ENCODE data around the gene TRIM38.
"Not testable (repeated sequence)": the region's sequence is repeated elsewhere in the genome, so short reads cannot be mapped to it uniquely, and the experiment has no call there.

Gene TRIM38

GRCh38 chr6:26009817-26010216, 47.2 kb downstream of the TRIM38 start:
- Mint-ChIP-seq H3K27me3 (no peaks in the 10 kb centered on the region), H3K27ac (no peak overlapping the region), H3K4me3 (no peak overlapping the region), H3K36me3 (ENCODE audit: insufficient read depth) (no peaks in the 10 kb centered on the region), H3K4me1 (ENCODE audit: low read depth in 2 of 2) (no peaks in the 10 kb centered on the region), H3K9me3 (no peaks in the 10 kb centered on the region)
- DNase-seq (no peak), ATAC-seq (replicated peaks) (no peak)

- H3K4me3 Mint-ChIP-seq = no peak overlapping the region
- H3K27ac Mint-ChIP-seq = no peak overlapping the region
- no peaks in the 10 kb centered on the region for H3K27me3 Mint-ChIP-seq
- H3K9me3 Mint-ChIP-seq = no peaks in the 10 kb centered on the region
- ATAC-seq (replicated peaks) (no peak), DNase-seq (no peak)
- H3K36me3 Mint-ChIP-seq (ENCODE audit: insufficient read depth) = peaks cover 2% of the 10 kb centered on the region
- no peaks in the 10 kb centered on the region for H3K4me1 Mint-ChIP-seq (ENCODE audit: low read depth in 2 of 2)
Observed at GRCh38 chr6:26012061-26012460, 49.5 kb downstream of the TRIM38 start.

GRCh38 chr6:26014386-26014785, 51.8 kb downstream of the TRIM38 start:
- H3K4me1 Mint-ChIP-seq (ENCODE audit: low read depth in 2 of 2) = not testable (repeated sequence)

GRCh38 chr6:26016245-26016962, 53.8 kb downstream of the TRIM38 start:
- no peaks in the 10 kb centered on the region for H3K27me3 Mint-ChIP-seq
- H3K4me1 Mint-ChIP-seq (ENCODE audit: low read depth in 2 of 2) = peaks cover 5 to 11% of the 10 kb centered on the region in 2 donors
- peaks cover 29% of the 10 kb centered on the region for H3K36me3 Mint-ChIP-seq (ENCODE audit: insufficient read depth)
- ATAC-seq (replicated peaks) = no peak
- no peak overlapping the region for H3K4me3 Mint-ChIP-seq
- no peaks in the 10 kb centered on the region for H3K9me3 Mint-ChIP-seq
- no peak overlapping the region for H3K27ac Mint-ChIP-seq
- DNase-seq = no peak

More at GRCh38 chr6:26014386-26014785, 51.8 kb downstream of the TRIM38 start:
- not testable (repeated sequence) for H3K9me3 Mint-ChIP-seq; H3K27me3 Mint-ChIP-seq; H3K4me3 Mint-ChIP-seq; H3K36me3 Mint-ChIP-seq (ENCODE audit: insufficient read depth); H3K27ac Mint-ChIP-seq; DNase-seq; ATAC-seq (replicated peaks)

DNA sequence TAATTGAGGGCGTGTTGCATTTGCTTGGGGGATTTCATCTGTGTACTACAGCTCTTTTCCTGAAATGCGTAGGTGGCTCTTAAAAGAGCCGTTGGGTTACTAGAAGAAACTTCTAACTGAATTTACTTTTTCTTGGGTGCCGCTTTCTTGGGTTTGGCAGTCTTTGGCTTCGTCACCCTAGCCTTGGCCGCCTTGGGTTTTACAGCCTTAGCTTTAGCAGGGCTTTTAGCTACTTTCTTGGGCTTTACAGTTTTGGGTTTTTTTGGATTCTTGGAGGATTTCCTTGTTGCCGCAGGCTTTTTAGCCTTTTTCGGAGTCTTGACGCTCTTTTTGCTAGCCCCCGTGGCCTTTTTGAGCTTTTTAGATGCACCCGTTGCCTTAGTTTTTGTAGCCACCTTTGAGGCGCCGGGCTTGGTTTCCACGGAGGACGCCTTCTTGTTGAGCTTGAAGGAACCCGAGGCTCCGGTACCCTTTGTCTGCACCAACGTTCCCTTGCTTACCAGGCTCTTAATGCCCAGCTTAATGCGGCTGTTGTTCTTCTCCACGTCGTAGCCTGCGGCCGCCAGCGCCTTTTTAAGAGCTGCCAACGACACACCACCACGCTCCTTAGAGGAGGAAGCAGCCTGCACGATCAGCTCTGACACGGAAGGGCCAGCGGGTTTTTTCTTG, 54.5 kb downstream of the TRIM38 start:
- Mint-ChIP-seq H3K27ac (peak overlapping the region; percentile 35 to 49), H3K27me3 (no peaks in the 10 kb centered on the region), H3K4me1 (ENCODE audit: low read depth in 2 of 2) (peaks cover 12 to 18% of the 10 kb centered on the region in 2 donors), H3K9me3 (no peaks in the 10 kb centered on the region), H3K36me3 (ENCODE audit: insufficient read depth) (peaks cover 36% of the 10 kb centered on the region), H3K4me3 (peak overlapping the region; percentile 53 to 73)
- DNase-seq (no peak), ATAC-seq (replicated peaks) (no peak)

DNA sequence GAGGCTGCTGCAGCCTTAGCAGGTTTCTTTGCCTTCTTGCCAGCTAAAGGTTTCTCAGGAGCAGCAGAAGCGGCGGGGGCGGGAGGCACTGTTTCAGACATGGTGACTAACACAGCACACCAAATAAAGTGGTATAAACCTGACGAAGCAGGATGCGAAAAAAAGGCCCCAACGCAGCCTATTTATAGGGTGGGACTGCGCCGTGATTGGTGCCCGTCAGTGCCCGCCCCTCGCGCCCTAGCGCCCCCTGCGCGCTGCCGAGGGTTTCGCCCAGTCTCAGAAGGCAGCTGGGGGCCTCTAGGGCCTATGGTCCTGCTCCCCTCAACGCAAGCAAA, 55.0 kb downstream of the TRIM38 start:
- Mint-ChIP-seq H3K36me3 (ENCODE audit: insufficient read depth) (peaks cover 39% of the 10 kb centered on the region), H3K4me3 (peak overlapping the region; percentile 53 to 73), H3K27ac (peak overlapping the region; percentile 35 to 49), H3K27me3 (no peaks in the 10 kb centered on the region), H3K4me1 (ENCODE audit: low read depth in 2 of 2) (peaks cover 16 to 19% of the 10 kb centered on the region in 2 donors), H3K9me3 (no peaks in the 10 kb centered on the region)
- DNase-seq = peak; percentile 29 to 43 (median 37)
- no peak for ATAC-seq (replicated peaks)

- peak overlapping the region; percentile 88 to 89 for H3K4me3 Mint-ChIP-seq
- peak overlapping the region in 1 of 2 donors; percentile 99 for H3K27ac Mint-ChIP-seq
- H3K4me1 Mint-ChIP-seq (ENCODE audit: low read depth in 2 of 2) = peaks cover 16 to 19% of the 10 kb centered on the region in 2 donors
- H3K9me3 Mint-ChIP-seq = no peaks in the 10 kb centered on the region
- ATAC-seq (replicated peaks) = no peak
- H3K36me3 Mint-ChIP-seq (ENCODE audit: insufficient read depth) = peaks cover 39% of the 10 kb centered on the region
- no peak for DNase-seq
- no peaks in the 10 kb centered on the region for H3K27me3 Mint-ChIP-seq
Observed at GRCh38 chr6:26019261-26019830, 56.7 kb downstream of the TRIM38 start.

DNA sequence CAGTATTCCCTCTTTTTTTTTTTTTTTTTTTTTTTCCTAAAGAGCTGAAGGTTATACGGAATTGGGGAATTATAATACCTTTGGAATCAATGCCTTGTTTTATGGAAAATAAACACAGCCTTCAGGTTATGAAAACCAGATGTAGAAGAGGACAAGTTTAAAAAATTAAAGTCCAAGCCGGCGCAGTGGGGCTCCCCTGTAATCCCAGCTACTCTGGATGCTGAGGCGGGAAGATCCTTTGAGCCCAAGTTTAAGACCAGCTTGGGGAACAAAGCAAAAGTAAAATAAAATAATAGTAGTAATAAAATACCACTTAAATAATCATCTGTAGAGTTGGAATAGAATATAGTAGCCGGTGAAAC, 57.3 kb downstream of the TRIM38 start:
- H3K9me3 Mint-ChIP-seq = no peaks in the 10 kb centered on the region

GRCh38 chr6:26020329-26021000, 57.9 kb downstream of the TRIM38 start:
- Mint-ChIP-seq H3K36me3 (ENCODE audit: insufficient read depth) (peaks cover 39% of the 10 kb centered on the region), H3K4me3 (peak overlapping the region; percentile 88 to 89), H3K9me3 (no peaks in the 10 kb centered on the region), H3K4me1 (ENCODE audit: low read depth in 2 of 2) (peaks cover 16 to 19% of the 10 kb centered on the region in 2 donors), H3K27ac (peak overlapping the region; percentile 98 to 99), H3K27me3 (no peaks in the 10 kb centered on the region)
- ATAC-seq (replicated peaks) = peak; percentile 51
- peak; percentile 73 to 86 (median 74) for DNase-seq

More for the DNA sequence above, 57.3 kb downstream of the TRIM38 start:
- peaks cover 39% of the 10 kb centered on the region for H3K36me3 Mint-ChIP-seq (ENCODE audit: insufficient read depth)
- peak overlapping the region; percentile 98 to 99 for H3K27ac Mint-ChIP-seq
- peaks cover 16 to 19% of the 10 kb centered on the region in 2 donors for H3K4me1 Mint-ChIP-seq (ENCODE audit: low read depth in 2 of 2)
- no peaks in the 10 kb centered on the region for H3K27me3 Mint-ChIP-seq
- peak overlapping the region; percentile 88 to 89 for H3K4me3 Mint-ChIP-seq
- no peak for DNase-seq
- no peak for ATAC-seq (replicated peaks)

DNA sequence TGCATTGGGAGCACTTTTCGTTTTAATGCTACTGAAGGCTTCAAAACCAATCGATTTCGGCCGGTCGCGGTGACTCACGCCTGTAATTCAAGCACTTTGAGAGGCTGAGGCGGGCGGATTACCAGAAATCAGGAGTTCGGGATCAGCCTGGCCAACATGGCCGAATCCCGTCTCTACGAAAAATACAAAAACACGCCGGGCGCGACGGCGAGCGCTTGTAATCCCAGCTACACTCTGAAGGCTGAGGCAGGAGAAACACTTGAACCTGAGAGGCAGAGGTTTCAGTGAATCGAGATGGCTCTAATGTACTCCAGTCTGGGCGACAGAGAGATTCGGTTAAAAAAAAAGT, 58.4 kb downstream of the TRIM38 start:
- Mint-ChIP-seq H3K9me3 (no peaks in the 10 kb centered on the region), H3K4me3 (peak overlapping the region; percentile 88 to 89), H3K27me3 (no peaks in the 10 kb centered on the region), H3K36me3 (ENCODE audit: insufficient read depth) (peaks cover 42% of the 10 kb centered on the region), H3K4me1 (ENCODE audit: low read depth in 2 of 2) (peaks cover 21 to 23% of the 10 kb centered on the region in 2 donors), H3K27ac (peak overlapping the region; percentile 98 to 99)
- peak; percentile 34 to 54 (median 39) for DNase-seq
- ATAC-seq (replicated peaks) = no peak

DNA sequence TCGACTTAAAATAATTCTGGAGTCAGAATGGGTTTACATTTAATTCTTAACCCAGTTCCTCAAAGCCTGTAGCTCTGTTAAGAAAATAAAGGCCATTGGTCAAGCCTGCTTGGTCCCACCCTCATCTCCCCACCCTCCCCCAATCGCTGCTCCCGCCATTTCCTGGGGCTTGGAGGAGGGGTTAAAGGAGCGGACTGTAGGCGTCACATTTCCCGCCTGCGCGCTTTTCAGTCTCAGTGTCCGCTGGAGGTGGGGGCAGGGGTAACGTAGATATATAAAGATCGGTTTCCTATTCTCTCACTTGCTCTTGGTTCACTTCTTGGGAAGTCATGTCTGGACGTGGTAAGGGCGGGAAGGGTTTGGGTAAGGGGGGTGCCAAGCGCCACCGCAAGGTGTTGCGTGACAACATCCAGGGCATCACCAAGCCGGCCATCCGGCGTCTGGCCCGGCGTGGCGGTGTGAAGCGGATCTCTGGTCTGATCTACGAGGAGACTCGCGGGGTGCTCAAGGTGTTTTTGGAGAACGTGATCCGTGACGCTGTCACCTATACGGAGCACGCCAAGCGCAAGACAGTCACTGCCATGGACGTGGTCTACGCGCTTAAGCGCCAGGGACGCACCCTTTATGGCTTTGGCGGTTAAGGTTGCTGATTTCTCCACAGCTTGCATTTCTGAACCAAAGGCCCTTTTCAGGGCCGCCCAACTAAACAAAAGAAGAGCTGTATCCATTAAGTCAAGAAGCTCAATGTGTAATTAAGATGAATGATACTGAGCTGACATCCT, 58.9 kb downstream of the TRIM38 start:
- DNase-seq = peak; percentile 81 to 88 (median 82)
- H3K9me3 Mint-ChIP-seq = no peaks in the 10 kb centered on the region
- peak; percentile 66 for ATAC-seq (replicated peaks)
- peaks cover 48% of the 10 kb centered on the region for H3K36me3 Mint-ChIP-seq (ENCODE audit: insufficient read depth)
- no peaks in the 10 kb centered on the region for H3K27me3 Mint-ChIP-seq
- peak overlapping the region; percentile 88 to 89 for H3K4me3 Mint-ChIP-seq
- peaks cover 27 to 29% of the 10 kb centered on the region in 2 donors for H3K4me1 Mint-ChIP-seq (ENCODE audit: low read depth in 2 of 2)
- H3K27ac Mint-ChIP-seq = peak overlapping the region; percentile 98 to 99

DNA sequence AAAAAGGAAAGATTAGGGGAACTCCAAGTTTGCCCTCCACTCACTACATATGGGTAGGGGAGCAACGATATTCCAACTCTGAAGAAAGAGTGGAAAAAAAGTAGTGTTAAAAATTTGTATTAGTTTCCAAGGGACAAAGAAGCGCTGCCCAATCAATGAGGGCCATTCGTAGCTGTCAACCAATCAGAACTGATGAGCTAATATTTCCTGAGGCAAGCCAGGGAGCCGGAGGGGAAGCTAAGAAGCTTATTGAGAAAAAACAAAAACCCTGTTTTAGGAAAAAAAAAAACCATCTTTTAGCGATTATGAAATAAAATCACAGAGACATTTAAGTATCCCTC, 59.5 kb downstream of the TRIM38 start:
- ATAC-seq (replicated peaks) = no peak
- Mint-ChIP-seq H3K4me3 (peak overlapping the region; percentile 88 to 89), H3K27me3 (no peaks in the 10 kb centered on the region), H3K27ac (peak overlapping the region; percentile 98 to 99), H3K9me3 (no peaks in the 10 kb centered on the region), H3K36me3 (ENCODE audit: insufficient read depth) (peaks cover 51% of the 10 kb centered on the region), H3K4me1 (ENCODE audit: low read depth in 2 of 2) (peaks cover 28 to 33% of the 10 kb centered on the region in 2 donors)
- peak in 1 of 3 experiments; percentile 13 for DNase-seq

GRCh38 chr6:26022737-26023136, 60.1 kb downstream of the TRIM38 start:
- ATAC-seq (replicated peaks) = no peak
- peak overlapping the region; percentile 88 to 89 for H3K4me3 Mint-ChIP-seq
- H3K4me1 Mint-ChIP-seq (ENCODE audit: low read depth in 2 of 2) = peaks cover 28 to 33% of the 10 kb centered on the region in 2 donors

More at GRCh38 chr6:26022737-26023136, 60.1 kb downstream of the TRIM38 start:
- no peaks in the 10 kb centered on the region for H3K9me3 Mint-ChIP-seq
- H3K27ac Mint-ChIP-seq = peak overlapping the region in 1 of 2 donors; percentile 99
- DNase-seq = no peak
- H3K36me3 Mint-ChIP-seq (ENCODE audit: insufficient read depth) = peaks cover 52% of the 10 kb centered on the region
- no peaks in the 10 kb centered on the region for H3K27me3 Mint-ChIP-seq
